Measurements from ENCODE around the gene SPEM3.

DNA sequence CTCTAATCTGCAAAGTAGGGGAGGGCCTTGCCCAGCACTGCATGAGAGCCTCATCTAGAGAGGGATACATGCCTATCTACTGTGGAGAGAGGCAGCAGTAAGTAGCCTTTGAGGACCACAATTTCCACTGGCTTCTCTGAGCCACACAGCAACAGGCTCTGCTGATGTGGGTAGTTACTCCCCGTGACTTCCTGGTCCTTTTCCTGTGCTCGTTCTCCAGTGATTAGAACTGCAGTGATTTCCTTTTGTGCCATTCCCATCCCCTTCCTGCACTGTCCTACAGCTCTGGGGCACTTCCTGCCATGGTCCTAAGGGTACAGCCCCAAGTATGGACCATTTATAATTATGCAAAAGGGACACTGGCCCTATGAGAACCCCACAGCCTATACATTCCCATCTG, 37.4 kb upstream of the SPEM3 start:
- TF ChIP-seq, protein P1, sequence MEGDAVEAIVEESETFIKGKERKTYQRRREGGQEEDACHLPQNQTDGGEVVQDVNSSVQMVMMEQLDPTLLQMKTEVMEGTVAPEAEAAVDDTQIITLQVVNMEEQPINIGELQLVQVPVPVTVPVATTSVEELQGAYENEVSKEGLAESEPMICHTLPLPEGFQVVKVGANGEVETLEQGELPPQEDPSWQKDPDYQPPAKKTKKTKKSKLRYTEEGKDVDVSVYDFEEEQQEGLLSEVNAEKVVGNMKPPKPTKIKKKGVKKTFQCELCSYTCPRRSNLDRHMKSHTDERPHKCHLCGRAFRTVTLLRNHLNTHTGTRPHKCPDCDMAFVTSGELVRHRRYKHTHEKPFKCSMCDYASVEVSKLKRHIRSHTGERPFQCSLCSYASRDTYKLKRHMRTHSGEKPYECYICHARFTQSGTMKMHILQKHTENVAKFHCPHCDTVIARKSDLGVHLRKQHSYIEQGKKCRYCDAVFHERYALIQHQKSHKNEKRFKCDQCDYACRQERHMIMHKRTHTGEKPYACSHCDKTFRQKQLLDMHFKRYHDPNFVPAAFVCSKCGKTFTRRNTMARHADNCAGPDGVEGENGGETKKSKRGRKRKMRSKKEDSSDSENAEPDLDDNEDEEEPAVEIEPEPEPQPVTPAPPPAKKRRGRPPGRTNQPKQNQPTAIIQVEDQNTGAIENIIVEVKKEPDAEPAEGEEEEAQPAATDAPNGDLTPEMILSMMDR (IDR thresholded peaks at IDR 0.05) = no peak
- no peak for TF ChIP-seq POLR2A (IDR thresholded peaks at IDR 0.05)

Measured in vagina (tissue), 2 donors.